ENCODE results near the gene SMIM14. TPM values are rescaled to one million over a fixed set of nuclear protein-coding genes. Genes with fewer than 3 reads are reported as not detected.

The SMIM14 gene
- total RNA-seq, 1 experiment from 2014 or later = 48.2 TPM

- no peak overlapping the region for H3K4me3 ChIP-seq (ENCODE audit: low read depth in 2 of 2, low read length in 2 of 2)
Measured at GRCh38 chr4:39530682-39531081, 108.0 kb downstream of the SMIM14 start.

GRCh38 chr4:39529534-39529933 lies 109.1 kb downstream of the SMIM14 start:
- ChIA-PET POLR2A (no interaction called here), CTCF (no interaction called here)
- TF ChIP-seq CTCF (IDR thresholded peaks at IDR 0.05) (no peak), POLR2AphosphoS5 (IDR thresholded peaks at IDR 0.05; ENCODE audit: low read depth, low read length) (no peak), REST (IDR thresholded peaks at IDR 0.05; ENCODE audit: insufficient read depth in 1 of 2, low read depth in 2 of 2, low read length in 1 of 2) (no peak), TCF7L2 (IDR thresholded peaks at IDR 0.05; ENCODE audit: low read depth, low read length) (no peak), SIN3A (IDR thresholded peaks at IDR 0.05; ENCODE audit: borderline replicate concordance, insufficient read depth, low read depth, low read length) (no peak)
- BruUV-seq (replicated peaks) = no TSS peak
- H3K4me3 ChIP-seq (ENCODE audit: low read depth in 2 of 2, low read length in 2 of 2) = peak overlapping the region in 1 of 2 experiments; percentile 96; a peak in 1 of 4 replicates
- intact Hi-C loops (cut with micrococcal nuclease; ENCODE audit: unreplicated experiment) (no loop called here), in situ Hi-C loops (cut with HindIII; ENCODE audit: low pct_unique_long_range_greater_than_20kb, low sequenced_read_pairs) (no loop called here)
- H3K36me3 ChIP-seq (ENCODE audit: control insufficient read depth, insufficient read depth, low read length) = peaks cover 5% of the 10 kb centered on the region; the same call in 1 of the 2 replicates
- peak overlapping the region; percentile 96 for H3K27ac ChIP-seq (ENCODE audit: low read length)
- no peaks in the 10 kb centered on the region; the same call in 1 of the 2 replicates for H3K9me3 ChIP-seq (ENCODE audit: control insufficient read depth, insufficient read depth, low read depth, low read length)
- no peaks in the 10 kb centered on the region for H3K4me1 ChIP-seq (ENCODE audit: control insufficient read depth, insufficient read depth, low read length)
- DNase-seq (ENCODE audit: low read depth, low spot score) (no peak), ATAC-seq (no peak)
- H3K27me3 ChIP-seq (ENCODE audit: control insufficient read depth, insufficient read depth, low read length) = no peaks in the 10 kb centered on the region

More at GRCh38 chr4:39530682-39531081, 108.0 kb downstream of the SMIM14 start:
- TF ChIP-seq REST (IDR thresholded peaks at IDR 0.05; ENCODE audit: insufficient read depth in 1 of 2, low read depth in 2 of 2, low read length in 1 of 2) (no peak), POLR2AphosphoS5 (IDR thresholded peaks at IDR 0.05; ENCODE audit: low read depth, low read length) (no peak), TCF7L2 (IDR thresholded peaks at IDR 0.05; ENCODE audit: low read depth, low read length) (no peak), CTCF (IDR thresholded peaks at IDR 0.05) (no peak), SIN3A (IDR thresholded peaks at IDR 0.05; ENCODE audit: borderline replicate concordance, insufficient read depth, low read depth, low read length) (no peak)
- H3K4me1 ChIP-seq (ENCODE audit: control insufficient read depth, insufficient read depth, low read length) = no peaks in the 10 kb centered on the region
- H3K36me3 ChIP-seq (ENCODE audit: control insufficient read depth, insufficient read depth, low read length) = peaks cover 5% of the 10 kb centered on the region; the same call in 1 of the 2 replicates
- no peaks in the 10 kb centered on the region; the same call in 1 of the 2 replicates for H3K9me3 ChIP-seq (ENCODE audit: control insufficient read depth, insufficient read depth, low read depth, low read length)
- no peak overlapping the region for H3K27ac ChIP-seq (ENCODE audit: low read length)
- intact Hi-C loops (cut with micrococcal nuclease; ENCODE audit: unreplicated experiment) = no loop called here
- ChIA-PET CTCF (no interaction called here), POLR2A (interaction anchor here (0.6 kb wide), 1 partner anchor 102 kb away, joined by 21 read pairs; no protein-coding TSS in a partner anchor)
- in situ Hi-C loops (cut with HindIII; ENCODE audit: low pct_unique_long_range_greater_than_20kb, low sequenced_read_pairs) = no loop called here
- BruUV-seq (replicated peaks) = no TSS peak
- DNase-seq (ENCODE audit: low read depth, low spot score) = no peak
- no peak for ATAC-seq
- H3K27me3 ChIP-seq (ENCODE audit: control insufficient read depth, insufficient read depth, low read length) = no peaks in the 10 kb centered on the region
